ENCODE measurements around the gene ALPG.
"Not testable (repeated sequence)": the region's sequence is repeated elsewhere in the genome, so short reads cannot be mapped to it uniquely, and the experiment has no call there.

ALPG gene

DNA sequence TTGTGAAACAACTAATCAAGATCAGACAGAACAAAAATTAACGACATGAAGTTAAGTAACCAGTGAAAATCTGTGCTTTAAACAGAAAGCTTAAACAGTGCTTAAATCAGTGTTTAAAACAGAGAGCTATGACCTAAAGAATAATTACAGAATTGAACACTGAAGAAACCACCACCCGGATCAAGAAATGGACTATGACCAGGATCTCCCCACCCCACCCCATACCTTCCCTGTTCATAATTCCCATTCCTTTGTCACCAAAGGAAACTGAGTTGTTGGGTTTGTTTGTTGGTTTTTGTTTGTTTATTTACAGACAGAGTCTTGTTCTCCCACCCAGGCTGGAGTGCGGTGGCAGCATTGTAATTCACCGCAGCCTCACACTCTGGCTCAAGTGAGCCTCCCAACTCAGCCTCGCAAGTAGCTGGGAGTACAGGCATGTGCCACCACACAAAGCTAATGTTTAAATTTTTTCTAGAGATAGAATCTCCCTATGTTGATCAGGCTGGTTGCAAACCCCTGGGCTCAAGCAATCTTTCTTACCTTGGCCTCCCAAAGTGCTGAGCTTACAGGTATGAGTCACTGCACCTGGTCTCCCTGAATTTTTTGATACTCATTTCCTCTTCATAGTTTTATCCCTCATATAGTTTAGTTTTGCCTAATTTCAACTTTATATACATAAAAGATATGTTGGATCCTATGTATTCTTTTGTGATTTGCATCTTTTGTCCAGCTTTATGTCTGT is 8.2 kb upstream of the ALPG start:
- no peak for DNase-seq (ENCODE audit: low read depth)

DNA sequence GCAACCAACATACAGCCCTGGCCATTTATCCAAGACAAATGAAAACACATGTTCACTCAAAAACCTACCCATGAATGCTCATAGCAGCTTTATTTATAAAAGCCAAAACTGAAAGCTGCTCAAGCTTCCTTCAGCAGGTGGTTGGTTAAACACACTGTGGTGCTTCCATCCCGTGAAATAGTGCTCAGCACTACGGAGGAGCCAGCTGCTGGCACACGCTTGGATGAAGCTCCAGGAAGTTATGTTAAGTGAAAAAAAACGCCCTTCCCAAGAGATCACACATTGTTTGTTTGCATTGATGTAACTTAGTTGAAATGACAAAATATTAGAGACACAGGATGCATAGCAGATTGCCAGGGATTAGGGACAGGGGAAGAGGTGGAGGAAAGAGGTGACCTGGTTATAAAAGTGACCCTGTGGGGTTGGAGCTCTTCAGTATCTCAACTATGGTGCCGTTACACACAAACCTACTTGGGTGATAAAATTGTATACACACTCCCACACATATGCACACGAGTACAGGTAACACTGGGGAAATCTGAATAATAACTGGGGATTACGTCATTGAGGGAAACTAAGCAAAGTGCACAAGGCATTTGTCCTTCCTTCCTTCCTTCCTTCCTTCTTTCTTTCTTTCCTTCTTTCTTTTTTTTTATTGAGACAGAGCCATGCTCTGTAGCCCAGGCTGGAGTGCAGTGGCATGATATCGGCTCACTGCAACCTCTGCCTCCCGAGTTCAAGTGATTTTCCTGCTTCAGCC is 6.2 kb upstream of the ALPG start:
- no peak for DNase-seq (ENCODE audit: low read depth)

DNA sequence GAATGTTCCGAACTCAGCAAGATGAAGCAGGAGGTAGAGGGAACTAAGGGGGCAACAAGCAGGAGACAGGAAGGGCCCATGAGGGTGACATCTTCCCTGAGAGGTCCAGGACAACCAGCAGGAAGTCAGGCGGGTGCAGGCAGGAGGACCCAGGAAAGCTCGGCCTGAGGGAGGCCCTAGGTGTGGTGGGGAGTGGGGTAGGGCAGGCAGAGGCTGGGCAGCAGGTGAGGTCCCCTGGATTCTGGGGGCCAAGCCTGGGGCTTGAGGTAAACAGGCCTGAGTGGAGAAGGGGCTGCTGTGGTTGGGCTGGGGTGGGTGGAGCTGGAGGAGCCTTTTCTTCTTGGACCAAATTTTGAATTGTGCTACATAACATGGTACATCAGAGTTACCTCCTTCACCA is 4.1 kb upstream of the ALPG start:
- no peak for DNase-seq (ENCODE audit: low read depth)

DNA sequence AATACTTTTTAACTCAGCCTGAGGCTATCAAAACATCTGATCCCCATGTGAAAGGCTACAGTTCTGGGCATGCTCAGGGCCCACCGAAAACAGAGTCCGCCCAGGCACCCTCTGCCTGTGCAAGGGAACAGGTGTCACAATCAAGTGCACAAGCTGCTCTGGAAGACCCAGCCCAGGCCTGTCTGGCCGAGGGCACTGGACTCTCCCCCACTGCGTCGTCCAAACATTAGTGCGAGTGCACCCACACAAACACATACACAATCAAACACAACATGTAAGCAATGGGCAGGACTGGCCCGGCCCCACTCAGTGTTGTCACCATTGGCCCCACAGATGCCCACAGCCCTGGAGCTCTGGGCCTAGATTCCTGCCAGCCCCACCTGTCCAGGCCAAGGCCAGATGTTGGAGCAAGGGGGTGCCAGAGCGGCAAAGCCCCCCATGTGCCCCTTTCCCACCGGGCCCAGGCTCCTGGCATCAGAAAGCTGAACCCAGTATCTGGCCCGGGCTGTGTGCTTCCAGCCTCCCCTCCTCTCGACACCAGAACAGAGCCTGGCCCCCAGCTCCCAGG is 617 bp upstream of the ALPG start:
- no peak for DNase-seq (ENCODE audit: low read depth)

DNA sequence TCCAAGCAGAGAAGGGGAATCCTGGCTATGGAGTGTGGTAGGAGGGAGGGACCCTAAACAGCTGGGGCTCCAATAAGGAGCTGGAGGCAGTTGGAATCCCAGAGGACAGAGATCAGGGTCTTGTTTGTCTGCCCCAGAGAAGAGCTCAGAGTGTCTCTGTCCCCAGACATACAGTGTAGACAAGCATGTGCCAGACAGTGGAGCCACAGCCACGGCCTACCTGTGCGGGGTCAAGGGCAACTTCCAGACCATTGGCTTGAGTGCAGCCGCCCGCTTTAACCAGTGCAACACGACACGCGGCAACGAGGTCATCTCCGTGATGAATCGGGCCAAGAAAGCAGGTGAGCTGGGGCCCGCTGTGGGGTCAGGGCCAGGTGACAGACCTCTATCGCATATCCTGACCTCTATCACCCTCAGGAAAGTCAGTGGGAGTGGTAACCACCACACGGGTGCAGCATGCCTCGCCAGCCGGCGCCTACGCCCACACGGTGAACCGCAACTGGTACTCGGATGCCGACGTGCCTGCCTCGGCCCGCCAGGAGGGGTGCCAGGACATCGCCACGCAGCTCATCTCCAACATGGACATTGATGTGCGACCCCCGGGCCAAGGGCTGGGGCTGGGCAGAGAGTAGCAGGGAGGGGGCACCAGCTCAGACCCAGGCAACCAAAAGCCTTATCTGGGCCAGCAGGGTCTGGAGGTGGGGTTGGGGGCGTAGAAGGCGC is 945 bp downstream of the ALPG start:
- not testable (repeated sequence) for DNase-seq (ENCODE audit: low read depth)

DNA sequence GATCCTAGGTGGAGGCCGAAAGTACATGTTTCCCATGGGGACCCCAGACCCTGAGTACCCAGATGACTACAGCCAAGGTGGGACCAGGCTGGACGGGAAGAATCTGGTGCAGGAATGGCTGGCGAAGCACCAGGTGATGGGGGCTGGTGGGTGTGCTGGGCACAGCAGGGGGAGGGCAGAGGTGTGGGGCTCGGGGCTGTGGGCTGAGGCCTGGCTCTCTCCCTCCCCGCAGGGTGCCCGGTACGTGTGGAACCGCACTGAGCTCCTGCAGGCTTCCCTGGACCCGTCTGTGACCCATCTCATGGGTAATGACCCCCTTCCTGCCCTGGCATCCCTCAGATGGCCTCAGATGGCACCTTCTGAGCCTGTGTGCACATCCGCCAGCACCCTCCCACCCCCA is 1.6 kb downstream of the ALPG start:
- DNase-seq (ENCODE audit: low read depth), result not testable (repeated sequence)

DNA sequence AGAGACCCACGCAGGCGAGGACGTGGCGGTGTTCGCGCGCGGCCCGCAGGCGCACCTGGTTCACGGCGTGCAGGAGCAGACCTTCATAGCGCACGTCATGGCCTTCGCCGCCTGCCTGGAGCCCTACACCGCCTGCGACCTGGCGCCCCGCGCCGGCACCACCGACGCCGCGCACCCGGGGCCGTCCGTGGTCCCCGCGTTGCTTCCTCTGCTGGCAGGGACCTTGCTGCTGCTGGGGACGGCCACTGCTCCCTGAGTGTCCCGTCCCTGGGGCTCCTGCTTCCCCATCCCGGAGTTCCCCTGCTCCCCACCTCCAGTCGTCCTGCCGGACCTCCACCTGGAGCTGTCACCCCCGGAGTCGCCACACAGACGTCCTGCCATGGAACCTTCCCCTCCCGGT is 3.0 kb downstream of the ALPG start:
- DNase-seq (ENCODE audit: low read depth), result not testable (repeated sequence)

DNA sequence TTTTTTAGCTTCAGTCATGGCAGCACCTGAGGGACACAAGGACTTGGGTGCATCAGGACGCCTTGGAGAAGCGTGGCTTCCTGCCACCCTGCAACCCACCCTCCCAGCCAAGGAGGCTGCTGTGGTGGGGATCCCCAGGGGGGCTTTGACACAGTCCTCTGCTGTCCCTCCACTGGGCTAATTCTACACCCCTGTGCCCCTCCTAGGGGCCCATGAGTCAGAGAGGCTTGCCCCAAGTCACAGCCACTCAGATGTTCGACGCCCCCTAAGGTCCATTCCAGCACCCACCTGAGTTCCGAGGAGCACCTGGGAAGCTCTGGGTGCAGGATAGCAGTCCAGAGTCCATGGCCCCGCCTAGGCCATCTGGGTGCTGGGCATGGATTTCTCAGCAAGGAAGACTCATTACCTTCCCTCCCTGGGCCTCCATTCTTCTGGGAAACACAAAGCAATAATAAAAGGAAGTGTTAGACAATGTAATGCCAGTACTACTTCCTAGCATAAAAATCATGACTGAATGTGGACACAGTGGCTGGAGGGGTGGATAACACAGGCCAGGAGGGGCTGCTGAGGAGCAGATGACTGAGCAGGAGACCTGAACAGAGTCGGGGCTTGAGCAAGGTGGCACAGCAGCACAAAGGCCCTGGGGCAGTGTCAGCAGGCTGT is 3.7 kb downstream of the ALPG start:
- DNase-seq (ENCODE audit: low read depth), result no peak

DNA sequence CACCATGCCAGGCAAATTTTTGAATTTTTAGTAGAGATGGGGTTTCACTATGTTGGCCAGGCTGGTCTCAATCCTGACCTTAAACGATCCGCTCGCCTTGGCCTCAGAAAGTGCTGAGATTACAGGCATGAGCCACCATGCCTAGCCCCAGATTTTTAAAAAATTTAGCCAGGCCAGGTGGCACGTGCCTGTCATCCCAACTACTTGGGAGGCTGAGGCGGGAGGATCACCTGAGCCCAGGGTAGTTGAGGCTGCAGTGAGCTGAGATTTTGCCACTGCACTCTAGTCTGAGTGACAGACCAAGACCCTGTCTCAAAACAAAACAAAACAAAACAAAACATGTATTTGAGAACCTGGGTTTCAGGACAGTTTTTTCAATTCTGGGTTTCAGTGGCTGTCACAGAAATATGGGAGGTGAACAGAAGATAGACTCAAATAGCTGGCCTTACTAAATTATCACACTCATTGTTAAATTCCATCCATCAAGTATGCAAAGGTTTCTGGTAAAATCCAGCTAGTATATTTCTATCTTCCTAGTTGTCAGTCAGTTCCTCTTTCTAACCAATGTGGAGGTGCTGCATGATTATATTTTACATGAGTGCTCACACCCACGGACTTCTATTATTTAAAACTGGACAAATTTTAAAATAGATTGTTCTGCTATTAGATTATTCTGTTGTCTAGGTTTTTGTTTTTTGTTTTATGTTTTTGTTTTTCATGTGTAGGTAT is 5.4 kb downstream of the ALPG start:
- no peak for DNase-seq (ENCODE audit: low read depth)

DNA sequence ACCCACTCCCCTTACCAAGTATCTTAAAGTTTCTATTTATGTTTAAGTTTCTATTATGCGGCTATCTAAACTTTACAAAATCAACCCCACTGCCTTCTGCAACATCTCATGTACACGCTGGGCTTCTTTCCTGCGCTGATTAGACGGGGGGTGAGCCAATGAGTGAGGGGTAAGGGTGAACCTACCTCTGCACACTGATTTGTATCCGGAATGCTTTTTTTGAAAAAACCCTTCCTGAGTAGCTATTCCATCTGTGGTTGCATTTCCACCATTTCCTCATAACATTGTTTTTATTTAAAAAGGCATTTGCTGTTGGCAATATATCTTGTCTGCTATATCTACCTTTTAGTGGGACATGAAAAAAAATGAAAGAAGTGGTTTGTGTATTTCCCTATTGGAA is 6.3 kb downstream of the ALPG start:
- no peak for DNase-seq (ENCODE audit: low read depth)

DNA sequence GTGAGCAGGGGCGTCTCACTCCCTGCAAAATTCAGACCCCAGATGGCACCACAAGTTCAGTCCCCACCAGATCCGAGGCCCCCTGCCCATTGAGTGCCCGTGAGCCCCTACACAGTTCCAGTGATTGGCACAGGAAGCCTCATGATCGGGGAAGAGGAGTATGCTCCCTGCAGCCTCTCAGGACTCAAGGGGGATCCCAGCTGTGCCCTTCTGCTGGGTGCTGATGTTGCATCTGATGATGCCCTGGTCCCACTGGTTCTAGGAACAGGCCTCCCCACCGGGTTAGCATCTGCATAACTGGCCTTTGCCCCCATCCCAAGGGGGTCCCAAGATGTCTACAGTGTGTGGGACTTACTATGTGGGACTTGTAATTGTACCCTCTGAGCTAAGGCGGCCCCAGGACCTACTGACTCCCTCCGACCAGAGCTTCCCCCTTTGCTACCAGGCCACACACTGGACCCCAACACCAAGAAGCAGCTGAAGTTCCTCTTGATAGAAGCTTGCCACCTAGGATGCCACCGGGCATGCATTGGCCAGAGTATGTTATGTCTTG is 8.6 kb downstream of the ALPG start:
- DNase-seq (ENCODE audit: low read depth), result no peak

DNA sequence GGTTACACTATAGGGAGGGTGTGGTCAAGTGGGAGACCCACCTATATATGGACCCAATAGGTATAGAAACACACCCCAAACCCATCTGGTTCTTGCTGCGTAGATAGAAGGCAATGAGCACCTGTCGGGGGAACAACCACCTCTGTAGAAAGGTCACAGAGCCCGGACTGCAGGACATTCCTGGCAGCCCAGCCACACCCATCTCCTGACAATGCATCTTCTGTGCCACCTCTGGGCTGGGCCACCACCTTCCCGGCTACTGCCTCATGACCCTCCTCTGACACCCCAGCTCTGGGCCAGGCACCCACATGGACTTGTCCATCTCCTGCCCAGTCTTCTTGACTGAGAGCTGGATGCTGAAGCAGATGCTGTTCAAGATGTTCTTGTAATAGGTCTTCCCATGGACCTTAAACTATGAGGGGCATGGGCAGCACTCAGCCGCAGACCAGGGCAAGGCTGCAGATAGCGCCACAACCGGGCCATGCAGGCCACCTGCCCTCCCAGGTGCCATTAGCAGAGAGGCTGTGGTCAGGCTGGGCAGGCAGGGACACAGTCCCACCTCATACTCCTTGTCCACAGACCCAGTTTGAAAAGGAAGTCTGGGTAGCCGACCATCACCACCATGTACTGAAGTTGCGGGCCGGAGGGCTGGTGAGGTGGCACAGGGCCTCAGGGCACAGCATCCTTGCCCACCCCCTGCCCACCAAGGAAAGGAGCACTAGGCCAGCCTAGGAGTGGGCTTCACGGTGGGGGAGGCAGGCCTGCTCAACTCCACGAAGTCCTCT is 9.3 kb downstream of the ALPG start:
- no peak for DNase-seq (ENCODE audit: low read depth)

DNA sequence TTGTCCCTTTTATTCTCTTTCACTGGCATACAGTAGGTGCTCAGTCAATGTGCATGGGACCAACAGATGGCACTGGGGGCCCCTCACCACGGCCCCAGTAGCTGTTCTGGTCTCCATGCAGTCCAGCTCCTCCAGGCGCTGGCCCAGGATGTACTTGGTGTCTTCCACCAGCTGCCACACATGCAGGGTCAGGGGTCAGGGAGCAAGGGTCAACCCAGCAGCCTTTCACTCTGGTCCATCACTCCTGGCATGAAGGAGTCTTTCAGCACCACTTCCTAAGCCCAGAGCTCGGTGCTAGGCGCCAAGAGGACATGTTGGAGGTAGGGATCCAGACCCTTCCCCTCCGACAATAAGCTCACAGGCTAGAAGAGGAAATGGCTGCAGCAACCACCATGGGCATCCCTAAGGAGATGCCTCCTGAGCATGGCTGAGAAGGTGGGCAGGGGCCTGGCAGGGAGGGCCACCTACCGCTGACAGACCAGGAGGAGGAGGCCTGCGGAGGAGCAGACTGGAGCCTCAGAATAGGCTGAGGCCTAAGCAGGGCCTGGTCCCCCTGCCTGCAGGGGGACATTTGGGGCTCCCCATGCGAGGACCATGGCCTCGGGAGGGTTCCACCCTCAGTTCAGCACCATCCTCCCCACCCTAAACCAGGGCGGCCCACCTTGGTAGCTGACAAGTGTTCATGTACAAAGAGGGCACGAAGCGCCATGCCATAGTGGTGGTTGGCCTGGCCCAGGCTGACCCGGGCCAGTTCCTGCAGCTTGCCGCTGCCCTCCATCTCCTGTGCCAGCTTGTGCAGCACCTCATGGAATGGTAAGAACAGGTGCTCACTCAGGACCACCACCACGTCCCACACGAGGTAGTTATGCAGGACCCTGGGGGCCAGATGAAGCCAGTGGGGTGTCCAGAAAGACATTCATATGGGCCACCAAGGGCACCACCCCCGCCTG is 10.2 kb downstream of the ALPG start:
- no peak for DNase-seq (ENCODE audit: low read depth)

DNA sequence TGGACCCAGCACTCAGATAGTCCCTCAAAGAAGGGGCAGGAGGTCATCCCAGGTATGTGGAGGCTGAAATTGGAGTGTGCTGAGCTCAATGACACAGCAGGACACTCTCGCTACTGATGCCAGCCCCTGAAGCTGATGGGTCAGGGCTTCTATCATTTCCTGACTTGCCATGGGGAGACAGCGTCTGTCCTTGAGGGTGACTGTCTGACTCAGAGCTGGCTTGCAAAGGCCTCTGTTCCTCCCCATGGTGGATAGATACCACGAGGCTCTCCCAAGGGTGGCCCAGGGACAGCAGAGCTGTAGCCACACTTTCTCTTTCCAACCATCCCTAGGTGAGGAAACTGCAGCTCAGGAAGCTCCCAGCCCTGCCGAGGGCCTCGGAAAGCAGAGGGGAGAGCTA is 10.8 kb downstream of the ALPG start:
- DNase-seq (ENCODE audit: low read depth), result no peak

DNA sequence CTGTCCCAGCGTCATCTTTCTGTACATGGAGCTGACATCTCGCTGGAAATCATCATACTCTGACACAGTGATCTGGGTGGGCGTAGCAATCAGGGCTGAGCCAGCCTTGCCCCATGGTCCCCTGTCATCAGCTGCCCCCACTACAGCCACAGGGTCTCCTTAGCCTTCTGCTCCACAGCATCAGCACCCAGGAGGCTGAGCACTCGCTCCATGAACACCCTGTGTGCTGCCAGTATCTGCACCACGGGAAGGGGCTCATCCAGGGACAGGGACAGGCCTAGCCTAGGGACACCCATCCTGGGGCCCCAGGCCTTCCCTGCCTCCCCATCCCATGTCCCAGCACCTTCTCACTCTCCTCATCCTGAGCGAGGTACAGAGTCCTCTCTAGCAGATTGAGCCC is 11.4 kb downstream of the ALPG start:
- DNase-seq (ENCODE audit: low read depth), result no peak

DNA sequence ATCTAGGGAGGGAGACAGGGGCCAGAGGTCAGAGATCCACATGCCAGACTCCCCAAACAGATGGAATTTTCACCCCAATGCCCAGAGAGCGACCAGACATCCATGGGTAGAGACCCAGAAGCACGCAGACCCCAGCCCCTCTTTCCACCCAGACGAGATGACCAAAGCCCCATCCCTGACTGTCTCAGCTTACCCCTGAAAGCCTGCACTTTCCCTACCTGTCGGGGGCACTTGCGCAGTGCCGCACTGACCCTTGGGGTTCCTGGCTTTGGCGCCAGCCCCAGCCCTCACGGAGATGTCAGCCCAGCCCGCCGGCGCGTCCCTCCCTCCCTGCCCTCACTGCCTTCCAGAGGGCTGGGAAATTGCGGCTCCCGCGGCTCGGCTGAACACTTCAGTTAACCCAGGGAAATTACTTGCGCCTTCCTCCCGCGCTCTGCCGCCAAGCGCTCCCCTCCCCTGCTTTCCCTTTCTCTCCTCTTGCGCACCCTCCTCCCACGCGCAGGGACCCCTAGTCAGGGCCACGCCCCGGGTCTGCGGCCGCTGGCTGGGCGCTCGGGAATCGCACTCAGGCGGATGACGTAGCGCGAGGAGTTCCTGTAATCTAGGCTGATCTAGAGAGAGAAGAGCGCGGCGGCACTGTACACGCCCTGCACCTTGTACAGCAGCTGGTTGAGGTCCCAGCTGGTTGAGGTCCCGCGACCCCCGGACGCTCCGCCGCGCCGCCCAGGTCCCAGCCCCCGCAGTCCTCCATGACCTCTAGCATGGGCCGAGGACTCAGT is 12.0 kb downstream of the ALPG start:
- DNase-seq (ENCODE audit: low read depth), result no peak

DNA sequence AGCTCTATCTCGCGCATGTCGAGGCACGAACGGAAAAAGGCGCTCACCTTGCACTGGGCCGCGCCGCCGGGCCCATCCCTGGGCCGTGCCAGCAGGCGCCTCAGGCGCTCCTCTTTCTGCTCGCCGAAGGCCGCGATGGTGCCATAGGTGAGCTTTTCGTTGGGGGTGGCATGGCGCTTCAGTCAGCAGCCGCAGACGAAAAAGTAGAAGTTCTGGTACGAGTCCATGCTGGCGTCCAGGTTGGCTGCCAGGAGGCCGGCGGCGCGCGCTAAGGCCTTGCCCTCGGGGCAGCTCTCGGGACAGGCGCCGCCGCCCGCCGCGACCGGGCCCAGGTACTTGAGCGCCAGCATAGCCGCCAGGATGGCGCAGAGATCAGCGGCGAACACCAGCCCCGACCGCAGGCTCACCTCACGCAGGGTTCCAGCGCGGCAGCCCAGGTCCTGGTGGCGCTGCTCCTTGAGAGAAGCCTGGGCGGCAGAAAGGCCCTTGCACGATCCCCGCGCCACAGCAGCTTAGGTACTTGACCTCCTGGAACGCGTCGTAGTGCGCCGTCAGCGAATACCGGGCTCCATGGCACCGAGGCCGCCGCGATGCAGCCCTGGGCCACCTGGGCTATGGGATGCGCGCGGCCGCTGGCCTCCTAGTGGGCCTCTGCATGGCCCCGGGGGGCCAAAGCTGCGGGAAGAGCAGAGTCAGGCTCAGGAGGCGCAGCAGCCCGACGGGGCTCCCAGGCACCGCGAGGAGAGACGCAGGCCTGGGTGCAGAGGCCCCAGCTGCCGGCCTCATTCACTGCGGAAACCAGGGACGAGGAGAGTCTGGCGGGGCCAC is 12.8 kb downstream of the ALPG start:
- no peak for DNase-seq (ENCODE audit: low read depth)

DNA sequence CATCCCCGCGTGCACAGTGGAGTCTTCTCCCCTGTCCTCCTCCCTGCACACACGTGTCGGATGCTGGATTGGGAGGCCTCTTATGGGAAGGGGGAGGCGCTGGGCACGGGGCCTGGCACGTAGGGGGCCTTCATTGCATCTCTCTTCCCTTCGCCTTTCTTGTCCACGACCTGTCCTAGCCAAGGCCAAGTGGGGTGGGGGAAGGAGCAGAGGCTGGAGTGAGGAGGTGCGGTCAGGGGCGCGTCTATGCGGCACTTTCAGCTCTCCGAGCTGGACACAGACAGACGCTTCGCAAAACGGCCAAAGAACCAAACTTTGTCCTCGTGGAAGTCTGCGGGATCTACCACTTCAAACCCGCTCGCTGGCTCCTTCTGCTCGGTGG is 13.4 kb downstream of the ALPG start:
- DNase-seq (ENCODE audit: low read depth), result no peak

Data from activated T-helper 9 cell treated with anti-CD3 and anti-CD28 coated beads, Interleukin-2, amount 50 U/mL, for 16 hours (primary cell).